Raji (cell line): ENCODE results near the gene MYZAP.

ENCODE experiments used
- POLR2A ChIP-seq: IDR thresholded peaks from 2 replicates; pipeline ENCODE4 v1.6.1; 2011; ENCODE audit warnings: low read depth, low read length, control low read depth; ENCODE audit not compliant: insufficient read depth

Gene MYZAP

GRCh38 chr15:57705746-57706404 lies 114.2 kb downstream of the MYZAP start:
- TF ChIP-seq POLR2A, result no peak

GRCh38 chr15:57706405-57707209 lies 114.9 kb downstream of the MYZAP start, which contains the start of gene POLR2M:
Gene POLR2M (plus strand): TSS chr15:57706714. CDS start chr15:57706843, 129 bp downstream.
- peak; percentile 56 for TF ChIP-seq POLR2A

- no peak for TF ChIP-seq POLR2A
Observed at GRCh38 chr15:57708047-57708446, 116.3 kb downstream of the MYZAP start.

GRCh38 chr15:57718309-57718708 lies 126.6 kb downstream of the MYZAP start:
- no peak for TF ChIP-seq POLR2A

- no peak for TF ChIP-seq POLR2A
Observed at GRCh38 chr15:57720867-57721266, 129.2 kb downstream of the MYZAP start.

GRCh38 chr15:57726411-57726810 lies 134.7 kb downstream of the MYZAP start:
- TF ChIP-seq POLR2A, result no peak

- TF ChIP-seq POLR2A, result no peak
Observed at GRCh38 chr15:57727031-57727430, 135.3 kb downstream of the MYZAP start.

- TF ChIP-seq POLR2A, result no peak
Observed at GRCh38 chr15:57728436-57728835, 136.7 kb downstream of the MYZAP start.

GRCh38 chr15:57730876-57731275 lies 139.2 kb downstream of the MYZAP start:
- TF ChIP-seq POLR2A, result no peak

GRCh38 chr15:57731530-57732103 lies 139.9 kb downstream of the MYZAP start:
- no peak for TF ChIP-seq POLR2A

GRCh38 chr15:57732526-57733331 lies 141.0 kb downstream of the MYZAP start:
- no peak for TF ChIP-seq POLR2A

GRCh38 chr15:57734860-57735259 lies 143.2 kb downstream of the MYZAP start:
- no peak for TF ChIP-seq POLR2A
